DND-41 (cell line): ENCODE results near the gene THBS4.

Experiments used
- ATAC-seq: fragments of 200-7000 bp; cut with Tn5 transposase; 3 replicates; pipeline ENCODE4 v1.9.1; 2021; ENCODE audit warnings: low read depth; ENCODE audit not compliant: insufficient read depth
- DNase-seq: peaks from one replicate; pipeline ENCODE4 v3.0.0-alpha.2; 2020
- H2AFZ ChIP-seq: 2 replicates; pipeline ENCODE4 v1.6.0; 2012; ENCODE audit warnings: low read depth, low read length
- H3K27ac ChIP-seq: 2 replicates; pipeline ENCODE4 v1.5.1; 2012; ENCODE audit warnings: low read length, inconsistent platforms
- H3K27me3 ChIP-seq: fragments of 200-600 bp; sonication (generic); 2 replicates; pipeline ENCODE4 v1.6.0; 2012; ENCODE audit warnings: low read length, mild to moderate bottlenecking, inconsistent platforms; ENCODE audit not compliant: insufficient read depth, poor library complexity
- H3K36me3 ChIP-seq: 2 replicates; pipeline ENCODE4 v1.5.1; 2012; ENCODE audit warnings: low read length, inconsistent platforms; ENCODE audit not compliant: insufficient read depth
- H3K4me1 ChIP-seq: 2 replicates; pipeline ENCODE4 v1.5.1; 2012; ENCODE audit warnings: mild to moderate bottlenecking, low read length; ENCODE audit not compliant: insufficient read depth
- H3K4me2 ChIP-seq: 2 replicates; pipeline ENCODE4 v1.6.0; 2012; ENCODE audit warnings: mild to moderate bottlenecking, moderate library complexity, low read length, inconsistent platforms; ENCODE audit not compliant: insufficient read depth
- H3K4me3 ChIP-seq, 2 experiments: fragments of 200-600 bp in 1 of 2; shearing (Covaris generic) in 1 of 2; 2 replicates each; pipeline ENCODE4 v1.5.1; 2012 to 2016; ENCODE audit warnings: inconsistent platforms in 2 of 2, low read length in 2 of 2, mild to moderate bottlenecking in 2 of 2, low read depth in 1 of 2, moderate library complexity in 1 of 2
- H3K79me2 ChIP-seq: 2 replicates; pipeline ENCODE4 v1.6.0; 2012; ENCODE audit warnings: low read length, inconsistent platforms; ENCODE audit not compliant: insufficient read depth
- H3K9ac ChIP-seq: 2 replicates; pipeline ENCODE4 v1.6.0; 2012; ENCODE audit warnings: low read depth, mild to moderate bottlenecking, inconsistent platforms, low read length, moderate library complexity
- H3K9me3 ChIP-seq: 2 replicates; pipeline ENCODE4 v1.5.1; 2012; ENCODE audit warnings: low read length, moderate library complexity, mild to moderate bottlenecking, inconsistent platforms; ENCODE audit not compliant: insufficient read depth, severe bottlenecking
- H4K20me1 ChIP-seq: 2 replicates; pipeline ENCODE4 v1.6.0; 2012; ENCODE audit warnings: low read length; ENCODE audit not compliant: insufficient read depth
- CTCF ChIP-seq: IDR thresholded peaks from 2 replicates; pipeline ENCODE4 v1.5.1; 2012; ENCODE audit warnings: borderline replicate concordance, low read length, moderate library complexity, mild to moderate bottlenecking; ENCODE audit not compliant: poor library complexity, severe bottlenecking; ENCODE audit errors: extremely low read depth
- EZH2 ChIP-seq: IDR thresholded peaks from 3 replicates; pipeline ENCODE4 v1.6.1; 2012; ENCODE audit warnings: borderline replicate concordance, low read depth, mild to moderate bottlenecking, moderate library complexity, low read length, inconsistent platforms; ENCODE audit not compliant: severe bottlenecking

Gene THBS4

GRCh38 chr5:80067016-80067415 lies 31.9 kb downstream of the THBS4 start:
- Histone ChIP-seq H3K4me1 (no peaks in the 10 kb centered on the region), H3K4me3 (no peak overlapping the region), H3K27ac (no peak overlapping the region), H3K27me3 (no peaks in the 10 kb centered on the region), H3K9ac (no peak overlapping the region), H3K36me3 (no peaks in the 10 kb centered on the region), H3K79me2 (no peaks in the 10 kb centered on the region), H4K20me1 (no peaks in the 10 kb centered on the region), H3K4me2 (no peak overlapping the region), H3K9me3 (no peaks in the 10 kb centered on the region), H2AFZ (no peak overlapping the region)
- TF ChIP-seq CTCF, result no peak
- TF ChIP-seq EZH2, result no peak
- ATAC-seq (no peak), DNase-seq (no peak)

GRCh38 chr5:80067531-80068245 lies 32.5 kb downstream of the THBS4 start:
- no peak for ATAC-seq

GRCh38 chr5:80068246-80068636 lies 33.1 kb downstream of the THBS4 start:
- Histone ChIP-seq H3K9ac (no peak overlapping the region), H3K4me3 (no peak overlapping the region), H3K4me2 (no peak overlapping the region), H3K9me3 (no peaks in the 10 kb centered on the region), H3K36me3 (no peaks in the 10 kb centered on the region), H3K27me3 (no peaks in the 10 kb centered on the region), H3K27ac (no peak overlapping the region), H3K79me2 (no peaks in the 10 kb centered on the region), H4K20me1 (no peaks in the 10 kb centered on the region), H2AFZ (no peak overlapping the region), H3K4me1 (no peaks in the 10 kb centered on the region)
- TF ChIP-seq EZH2 (no peak), CTCF (no peak)
- ATAC-seq (no peak), DNase-seq (no peak)

More at GRCh38 chr5:80067531-80068245, 32.5 kb downstream of the THBS4 start:
- Histone ChIP-seq H3K4me3 (no peak overlapping the region), H3K27me3 (no peaks in the 10 kb centered on the region), H4K20me1 (no peaks in the 10 kb centered on the region), H3K4me1 (no peaks in the 10 kb centered on the region), H3K36me3 (no peaks in the 10 kb centered on the region), H3K9ac (no peak overlapping the region), H3K9me3 (no peaks in the 10 kb centered on the region), H3K79me2 (no peaks in the 10 kb centered on the region), H3K4me2 (no peak overlapping the region), H3K27ac (no peak overlapping the region), H2AFZ (no peak overlapping the region)
- no peak for DNase-seq
- no peak for TF ChIP-seq CTCF
- no peak for TF ChIP-seq EZH2

GRCh38 chr5:80068775-80069174 lies 33.6 kb downstream of the THBS4 start:
- TF ChIP-seq EZH2, result no peak
- TF ChIP-seq CTCF, result no peak
- no peak overlapping the region for H3K4me3 ChIP-seq
- no peaks in the 10 kb centered on the region for H3K9me3 ChIP-seq
- H3K9ac ChIP-seq, result no peak overlapping the region
- no peaks in the 10 kb centered on the region for H3K27me3 ChIP-seq
- H3K79me2 ChIP-seq, result no peaks in the 10 kb centered on the region
- no peak overlapping the region for H2AFZ ChIP-seq
- no peaks in the 10 kb centered on the region for H3K36me3 ChIP-seq
- no peak overlapping the region for H3K4me2 ChIP-seq
- no peaks in the 10 kb centered on the region for H4K20me1 ChIP-seq
- H3K27ac ChIP-seq, result no peak overlapping the region
- no peak for DNase-seq
- ATAC-seq, result no peak
- H3K4me1 ChIP-seq, result no peaks in the 10 kb centered on the region
